WERI-Rb-1 (cell line): ENCODE measurements around the gene CMIP.

Experiments used
- DNase-seq: peaks from one replicate; pipeline ENCODE4 v3.0.0-alpha.2; 2020
- H3K27ac ChIP-seq: fragments of 250-450 bp; sonication (Bioruptor Pico); 2 replicates; pipeline ENCODE4 v1.5.1; 2020; ENCODE audit warnings: mild to moderate bottlenecking, moderate library complexity
- H3K27me3 ChIP-seq: fragments of 250-450 bp; sonication (Bioruptor Pico); 2 replicates; pipeline ENCODE4 v1.5.1; 2021; ENCODE audit warnings: mild to moderate bottlenecking, low read depth, moderate library complexity; ENCODE audit not compliant: insufficient read depth, severe bottlenecking
- H3K36me3 ChIP-seq: fragments of 250-450 bp; sonication (Bioruptor Pico); 2 replicates; pipeline ENCODE4 v1.5.1; 2020; ENCODE audit warnings: mild to moderate bottlenecking, moderate library complexity
- H3K4me3 ChIP-seq: 2 replicates; pipeline ENCODE4 v1.5.1; 2011; ENCODE audit warnings: low read depth, mild to moderate bottlenecking, control low read depth, low read length
- H3K9me3 ChIP-seq: fragments of 250-450 bp; sonication (Bioruptor Pico); 2 replicates; pipeline ENCODE4 v1.5.1; 2021; ENCODE audit warnings: mild to moderate bottlenecking, moderate library complexity; ENCODE audit not compliant: severe bottlenecking
- CTCF ChIP-seq: IDR thresholded peaks from 2 replicates; pipeline ENCODE4 v1.5.1; 2011; ENCODE audit warnings: low read depth, mild to moderate bottlenecking, control low read depth, inconsistent platforms, low read length

CMIP gene

GRCh38 chr16:81565321-81566028 lies 120.9 kb downstream of the CMIP start:
- Histone ChIP-seq H3K27me3 (no peaks in the 10 kb centered on the region), H3K4me3 (no peak overlapping the region), H3K36me3 (no peaks in the 10 kb centered on the region), H3K9me3 (no peaks in the 10 kb centered on the region), H3K27ac (no peak overlapping the region)
- TF ChIP-seq CTCF: no peak
- no peak for DNase-seq

- Histone ChIP-seq H3K9me3 (no peaks in the 10 kb centered on the region), H3K27me3 (no peaks in the 10 kb centered on the region), H3K36me3 (no peaks in the 10 kb centered on the region), H3K27ac (no peak overlapping the region), H3K4me3 (no peak overlapping the region)
- TF ChIP-seq CTCF: no peak
- DNase-seq: no peak
Measured at GRCh38 chr16:81566086-81567007, 121.7 kb downstream of the CMIP start.

GRCh38 chr16:81567087-81567486 lies 122.5 kb downstream of the CMIP start:
- Histone ChIP-seq H3K27me3 (no peaks in the 10 kb centered on the region), H3K9me3 (no peaks in the 10 kb centered on the region), H3K4me3 (no peak overlapping the region), H3K36me3 (no peaks in the 10 kb centered on the region), H3K27ac (no peak overlapping the region)
- no peak for DNase-seq
- TF ChIP-seq CTCF: no peak

- Histone ChIP-seq H3K27ac (no peak overlapping the region), H3K4me3 (no peak overlapping the region), H3K36me3 (no peaks in the 10 kb centered on the region), H3K9me3 (no peaks in the 10 kb centered on the region), H3K27me3 (no peaks in the 10 kb centered on the region)
- DNase-seq: no peak
- TF ChIP-seq CTCF: no peak
Measured at GRCh38 chr16:81567987-81568748, 123.6 kb downstream of the CMIP start.

- Histone ChIP-seq H3K9me3 (no peaks in the 10 kb centered on the region), H3K27ac (no peak overlapping the region), H3K36me3 (no peaks in the 10 kb centered on the region), H3K4me3 (no peak overlapping the region), H3K27me3 (no peaks in the 10 kb centered on the region)
- TF ChIP-seq CTCF: no peak
- DNase-seq: no peak
Measured at GRCh38 chr16:81568749-81569087, 124.1 kb downstream of the CMIP start.
